ENCODE data around the gene RAPGEF1.

RAPGEF1 gene

GRCh38 chr9:131704988-131705387 is 34.9 kb downstream of the RAPGEF1 start:
- DNase-seq (ENCODE audit: low spot score) = no peak

GRCh38 chr9:131704141-131704983 is 35.5 kb downstream of the RAPGEF1 start:
- DNase-seq (ENCODE audit: low spot score) = no peak

GRCh38 chr9:131703697-131704096 is 36.2 kb downstream of the RAPGEF1 start:
- DNase-seq (ENCODE audit: low spot score) = no peak

GRCh38 chr9:131702911-131703310 is 37.0 kb downstream of the RAPGEF1 start:
- no peak for DNase-seq (ENCODE audit: low spot score)

- DNase-seq (ENCODE audit: low spot score) = no peak
These were observed 38.0 kb downstream of the RAPGEF1 start for GRCh38 chr9:131701789-131702337.

GRCh38 chr9:131701436-131701781 is 38.5 kb downstream of the RAPGEF1 start:
- DNase-seq (ENCODE audit: low spot score) = no peak

GRCh38 chr9:131700765-131701435 is 39.0 kb downstream of the RAPGEF1 start:
- no peak for DNase-seq (ENCODE audit: low spot score)

GRCh38 chr9:131700076-131700475 is 39.8 kb downstream of the RAPGEF1 start:
- DNase-seq (ENCODE audit: low spot score) = no peak

GRCh38 chr9:131698618-131698985 is 41.3 kb downstream of the RAPGEF1 start:
- no peak for DNase-seq (ENCODE audit: low spot score)

- DNase-seq (ENCODE audit: low spot score) = no peak
These were observed 41.8 kb downstream of the RAPGEF1 start for GRCh38 chr9:131697908-131698617.

GRCh38 chr9:131697097-131697496 is 42.8 kb downstream of the RAPGEF1 start:
- no peak for DNase-seq (ENCODE audit: low spot score)

GRCh38 chr9:131695836-131696460 is 43.9 kb downstream of the RAPGEF1 start:
- DNase-seq (ENCODE audit: low spot score) = no peak

GRCh38 chr9:131695366-131695765 is 44.5 kb downstream of the RAPGEF1 start:
- DNase-seq (ENCODE audit: low spot score) = no peak

GRCh38 chr9:131693651-131694597 is 46.0 kb downstream of the RAPGEF1 start:
- no peak for DNase-seq (ENCODE audit: low spot score)

- DNase-seq (ENCODE audit: low spot score) = no peak
These were observed 47.0 kb downstream of the RAPGEF1 start for GRCh38 chr9:131692612-131693562.

- no peak for DNase-seq (ENCODE audit: low spot score)
These were observed 47.8 kb downstream of the RAPGEF1 start for GRCh38 chr9:131691969-131692611.

GRCh38 chr9:131690941-131691573 is 48.8 kb downstream of the RAPGEF1 start:
- no peak for DNase-seq (ENCODE audit: low spot score)

GRCh38 chr9:131690462-131690861 is 49.4 kb downstream of the RAPGEF1 start:
- DNase-seq (ENCODE audit: low spot score) = no peak

- DNase-seq (ENCODE audit: low spot score) = no peak
These were observed 51.5 kb downstream of the RAPGEF1 start for GRCh38 chr9:131688377-131688776.

All from HuH-7.5 (cell line).